H9 (cell line): ENCODE results near the gene SLC11A1. TPM values are rescaled to one million over a fixed set of nuclear protein-coding genes. Genes with fewer than 3 reads are reported as not detected.

Source experiments
- DNase-seq: peaks from one replicate; pipeline ENCODE4 v3.0.0-alpha.2; 2017
- H2AFZ ChIP-seq: one replicate; pipeline ENCODE4 v1.6.1; 2013; ENCODE audit warnings: mild to moderate bottlenecking, low read length, control low read depth, moderate library complexity
- H2AK5ac ChIP-seq: 2 replicates; pipeline ENCODE4 v1.6.1; 2013; ENCODE audit warnings: low read length, control low read depth, mixed read lengths; ENCODE audit not compliant: insufficient read length
- H2BK120ac ChIP-seq: one replicate; pipeline ENCODE4 v1.6.1; 2013; ENCODE audit warnings: low read depth, mild to moderate bottlenecking, low read length, control low read depth, inconsistent platforms; ENCODE audit not compliant: poor library complexity, severe bottlenecking
- H2BK12ac ChIP-seq: 2 replicates; pipeline ENCODE4 v1.6.1; 2013; ENCODE audit warnings: low read length, control low read depth, mixed read lengths, low read depth; ENCODE audit not compliant: insufficient read length
- H2BK15ac ChIP-seq: 2 replicates; pipeline ENCODE4 v1.6.1; 2013; ENCODE audit warnings: low read depth, low read length, control low read depth
- H2BK20ac ChIP-seq: one replicate; pipeline ENCODE4 v1.6.1; 2013; ENCODE audit warnings: low read depth, mild to moderate bottlenecking, low read length, control low read depth, inconsistent platforms; ENCODE audit not compliant: poor library complexity, severe bottlenecking
- H2BK5ac ChIP-seq: 2 replicates; pipeline ENCODE4 v1.6.1; 2013; ENCODE audit warnings: low read length, control low read depth, mixed read lengths; ENCODE audit not compliant: insufficient read length
- H3K14ac ChIP-seq: 2 replicates; pipeline ENCODE4 v1.6.1; 2013; ENCODE audit warnings: low read length, control low read depth; ENCODE audit not compliant: insufficient read depth
- H3K18ac ChIP-seq: 2 replicates; pipeline ENCODE4 v1.6.1; 2013; ENCODE audit warnings: low read depth, mild to moderate bottlenecking, mixed read lengths, low read length, control low read depth; ENCODE audit not compliant: insufficient read length
- H3K23ac ChIP-seq: 2 replicates; pipeline ENCODE4 v1.6.1; 2013; ENCODE audit warnings: low read length, control low read depth, mixed read lengths, low read depth; ENCODE audit not compliant: insufficient read length
- H3K23me2 ChIP-seq: 2 replicates; pipeline ENCODE4 v1.6.1; 2013; ENCODE audit warnings: low read depth, mild to moderate bottlenecking, mixed read lengths, low read length, control low read depth; ENCODE audit not compliant: insufficient read length, poor library complexity, severe bottlenecking
- H3K27ac ChIP-seq: 2 replicates; pipeline ENCODE4 v1.5.1; 2013; ENCODE audit warnings: low read length, control low read depth, mixed read lengths, low read depth; ENCODE audit not compliant: insufficient read length
- H3K27me3 ChIP-seq: 2 replicates; pipeline ENCODE4 v1.6.1; 2013; ENCODE audit warnings: low read length, control low read depth, inconsistent platforms; ENCODE audit not compliant: insufficient read depth
- H3K4ac ChIP-seq: 2 replicates; pipeline ENCODE4 v1.6.1; 2013; ENCODE audit warnings: low read depth, mild to moderate bottlenecking, control low read depth, inconsistent platforms, low read length, moderate library complexity
- H3K4me1 ChIP-seq: 2 replicates; pipeline ENCODE4 v1.6.1; 2013; ENCODE audit warnings: low read length, control low read depth, inconsistent platforms; ENCODE audit not compliant: insufficient read depth
- H3K4me2 ChIP-seq: 2 replicates; pipeline ENCODE4 v1.6.1; 2013; ENCODE audit warnings: low read length, control low read depth, mixed read lengths; ENCODE audit not compliant: insufficient read length, insufficient read depth
- H3K56ac ChIP-seq: 2 replicates; pipeline ENCODE4 v1.6.1; 2013; ENCODE audit warnings: low read depth, mild to moderate bottlenecking, mixed read lengths, low read length, control low read depth; ENCODE audit not compliant: insufficient read length
- H3K79me1 ChIP-seq: 2 replicates; pipeline ENCODE4 v1.6.1; 2013; ENCODE audit warnings: low read depth, mild to moderate bottlenecking, moderate library complexity, low read length, control low read depth, inconsistent platforms; ENCODE audit not compliant: insufficient read depth, poor library complexity, severe bottlenecking
- H3K79me2 ChIP-seq: 2 replicates; pipeline ENCODE4 v1.6.1; 2013; ENCODE audit warnings: low read length, control low read depth, inconsistent platforms; ENCODE audit not compliant: insufficient read depth
- H3K9ac ChIP-seq: 2 replicates; pipeline ENCODE4 v1.6.1; 2013; ENCODE audit warnings: low read length, control low read depth, mixed read lengths; ENCODE audit not compliant: insufficient read length; ENCODE audit errors: extremely low read depth
- H3K9me3 ChIP-seq: one replicate; pipeline ENCODE4 v1.6.1; 2013; ENCODE audit warnings: low read depth, low read length, inconsistent platforms; ENCODE audit not compliant: control insufficient read depth
- H3T11ph ChIP-seq: one replicate; pipeline ENCODE4 v1.6.1; 2013; ENCODE audit warnings: mild to moderate bottlenecking, low read length, control low read depth, inconsistent platforms
- H4K20me1 ChIP-seq: one replicate; pipeline ENCODE4 v1.6.1; 2013; ENCODE audit not compliant: control insufficient read depth, insufficient read length, insufficient read depth
- H4K5ac ChIP-seq: 2 replicates; pipeline ENCODE4 v1.6.1; 2013; ENCODE audit warnings: low read depth, mild to moderate bottlenecking, mixed read lengths, low read length, control low read depth; ENCODE audit not compliant: insufficient read length
- H4K8ac ChIP-seq: replicated peaks from 2 replicates; pipeline ENCODE4 v1.6.1; 2013; ENCODE audit warnings: low read length, control low read depth, mixed read lengths, low read depth; ENCODE audit not compliant: insufficient read length
- H4K91ac ChIP-seq: 2 replicates; pipeline ENCODE4 v1.6.1; 2013; ENCODE audit warnings: low read depth, mild to moderate bottlenecking, moderate library complexity, mixed read lengths, low read length, control low read depth; ENCODE audit not compliant: insufficient read length
- H3K27ac Mint-ChIP-seq, 3 experiments: 2 replicates in 2 of 3; 3 replicates in 1 of 3; pipeline ENCODE4 v1.8.0; 2020 to 2021; ENCODE audit warnings: mixed read lengths in 3 of 3, mild to moderate bottlenecking in 1 of 3, moderate library complexity in 1 of 3
- H3K27me3 Mint-ChIP-seq: 2 replicates; pipeline ENCODE4 v1.8.0; 2021; ENCODE audit warnings: low read depth, mild to moderate bottlenecking, moderate library complexity, mixed read lengths
- H3K36me3 Mint-ChIP-seq, 3 experiments: 2 replicates in 2 of 3; 3 replicates in 1 of 3; pipeline ENCODE4 v1.8.0; 2020 to 2021; ENCODE audit warnings: low read depth in 3 of 3, mixed read lengths in 3 of 3; ENCODE audit not compliant: insufficient read depth in 1 of 3
- H3K4me1 Mint-ChIP-seq, 2 experiments: 2 replicates each; pipeline ENCODE4 v1.8.0; 2020; ENCODE audit warnings: mixed read lengths in 2 of 2
- H3K4me3 Mint-ChIP-seq, 2 experiments: 2 replicates in 1 of 2; 3 replicates in 1 of 2; pipeline ENCODE4 v1.8.0; 2020 to 2021; ENCODE audit warnings: mild to moderate bottlenecking in 2 of 2, mixed read lengths in 2 of 2, moderate library complexity in 1 of 2
- H3K9me3 Mint-ChIP-seq, 2 experiments: 2 replicates in 1 of 2; 3 replicates in 1 of 2; pipeline ENCODE4 v1.8.0; 2020; ENCODE audit warnings: mild to moderate bottlenecking in 2 of 2, mixed read lengths in 2 of 2, moderate library complexity in 1 of 2
- CTCF ChIP-seq: fragments of 200-600 bp; sonication (generic); conservative IDR thresholded peaks from 3 replicates; pipeline ENCODE4 v1.8.0; 2021; ENCODE audit warnings: antibody characterized with exemption, mild to moderate bottlenecking
- WGBS: extraction: QIAGEN DNeasy Blood & Tissue Kit; methylation state at CpG from one replicate; pipeline ENCODE4 v1.1.7; 2013; ENCODE audit warnings: missing lambda C conversion rate, low lambda C conversion rate, mixed read lengths; ENCODE audit not compliant: insufficient read length; ENCODE audit errors: extremely low coverage; 5-methylcytosine and 5-hydroxymethylcytosine counted together
- total RNA-seq: library from RNA; stranded (reverse); gene quantifications from 2 replicates; pipeline ENCODE4 v1.2.1, GENCODE V29; 2021

The SLC11A1 gene
- total RNA-seq, 1 experiment from 2014 or later = 0.11 TPM

GRCh38 chr2:218366621-218367414 lies 15.3 kb upstream of the SLC11A1 start:
- H3K27me3 Mint-ChIP-seq = peaks cover 4% of the 10 kb centered on the region; the same call in 1 of the 2 replicates
- peak overlapping the region in 1 of 3 experiments; percentile 73; a peak in 1 of 7 replicates for H3K27ac Mint-ChIP-seq
- H3K9ac ChIP-seq = no peak overlapping the region
- no peak overlapping the region for H2BK120ac ChIP-seq
- no peak overlapping the region for H2BK5ac ChIP-seq
- WGBS = no CpG with 5 or more reads among the region's 9 CpGs
- H3K23me2 ChIP-seq = no peaks in the 10 kb centered on the region
- no peak overlapping the region for H4K91ac ChIP-seq
- H3K4ac ChIP-seq = no peak overlapping the region
- H3K4me1 Mint-ChIP-seq = peaks cover 9% of the 10 kb centered on the region in 2 experiments
- H4K8ac ChIP-seq = no peak overlapping the region
- H3K9me3 Mint-ChIP-seq = no peaks in the 10 kb centered on the region; a peak in 1 of 5 replicates
- H3K4me3 Mint-ChIP-seq = peak overlapping the region; percentile 76 to 82
- H3K23ac ChIP-seq = no peak overlapping the region
- no peak overlapping the region for H4K5ac ChIP-seq
- no peak overlapping the region for H2BK15ac ChIP-seq
- H4K20me1 ChIP-seq = no peaks in the 10 kb centered on the region
- H3K4me1 ChIP-seq = no peaks in the 10 kb centered on the region
- no peak overlapping the region for H2AK5ac ChIP-seq
- no peaks in the 10 kb centered on the region for H3K36me3 Mint-ChIP-seq
- H3K79me1 ChIP-seq = no peaks in the 10 kb centered on the region
- TF ChIP-seq CTCF = no peak
- H3T11ph ChIP-seq = no peak overlapping the region
- no peak overlapping the region for H3K14ac ChIP-seq
- H2AFZ ChIP-seq = no peak overlapping the region
- no peak overlapping the region for H3K27ac ChIP-seq
- no peak overlapping the region for H3K56ac ChIP-seq
- no peak overlapping the region for H3K18ac ChIP-seq
- H2BK12ac ChIP-seq = no peak overlapping the region
- H3K4me2 ChIP-seq = peak overlapping the region; percentile 57
- H3K9me3 ChIP-seq = no peaks in the 10 kb centered on the region
- no peak for DNase-seq
- no peak overlapping the region for H2BK20ac ChIP-seq
- H3K79me2 ChIP-seq = no peaks in the 10 kb centered on the region
- H3K27me3 ChIP-seq = no peaks in the 10 kb centered on the region
